Measurements from ENCODE around the gene IPPK.

The IPPK gene

GRCh38 chr9:92647671-92648473 is 22.1 kb downstream of the IPPK start:
- ATAC-seq (replicated peaks) (no peak), DNase-seq (no peak)
- no peak overlapping the region for H3K4me3 Mint-ChIP-seq
- H3K27me3 Mint-ChIP-seq, result no peaks in the 10 kb centered on the region
- peaks cover 66% of the 10 kb centered on the region for H3K36me3 Mint-ChIP-seq (ENCODE audit: insufficient read depth)
- H3K9me3 Mint-ChIP-seq, result no peaks in the 10 kb centered on the region
- H3K4me1 Mint-ChIP-seq (ENCODE audit: low read depth in 2 of 2), result peaks cover 0 to 7% of the 10 kb centered on the region in 2 donors
- no peak overlapping the region for H3K27ac Mint-ChIP-seq

- Mint-ChIP-seq H3K4me3 (no peak overlapping the region), H3K27me3 (no peaks in the 10 kb centered on the region), H3K36me3 (ENCODE audit: insufficient read depth) (peaks cover 59% of the 10 kb centered on the region), H3K27ac (peak overlapping the region in 1 of 2 donors; percentile 93), H3K9me3 (no peaks in the 10 kb centered on the region), H3K4me1 (ENCODE audit: low read depth in 2 of 2) (peaks cover 1 to 7% of the 10 kb centered on the region in 2 donors)
- ATAC-seq (replicated peaks) (no peak), DNase-seq (no peak)
These were observed 24.9 kb downstream of the IPPK start for GRCh38 chr9:92645041-92645440.

- Mint-ChIP-seq H3K27ac (peak overlapping the region in 1 of 2 donors; percentile 93), H3K27me3 (no peaks in the 10 kb centered on the region), H3K4me1 (ENCODE audit: low read depth in 2 of 2) (peaks cover 1 to 7% of the 10 kb centered on the region in 2 donors), H3K4me3 (no peak overlapping the region), H3K36me3 (ENCODE audit: insufficient read depth) (peaks cover 63% of the 10 kb centered on the region), H3K9me3 (no peaks in the 10 kb centered on the region)
- ATAC-seq (replicated peaks) (no peak), DNase-seq (no peak)
These were observed 25.7 kb downstream of the IPPK start for GRCh38 chr9:92644278-92644677.

- no peak overlapping the region for H3K27ac Mint-ChIP-seq
- H3K4me1 Mint-ChIP-seq (ENCODE audit: low read depth in 2 of 2), result peaks cover 1 to 7% of the 10 kb centered on the region in 2 donors
- H3K36me3 Mint-ChIP-seq (ENCODE audit: insufficient read depth), result peaks cover 51% of the 10 kb centered on the region
- ATAC-seq (replicated peaks) (no peak), DNase-seq (no peak)
- H3K4me3 Mint-ChIP-seq, result no peak overlapping the region
- H3K9me3 Mint-ChIP-seq, result no peaks in the 10 kb centered on the region
- no peaks in the 10 kb centered on the region for H3K27me3 Mint-ChIP-seq
These were observed 27.4 kb downstream of the IPPK start for GRCh38 chr9:92642564-92642963.

- ATAC-seq (replicated peaks) (no peak), DNase-seq (no peak)
- no peaks in the 10 kb centered on the region for H3K27me3 Mint-ChIP-seq
- peaks cover 1 to 7% of the 10 kb centered on the region in 2 donors for H3K4me1 Mint-ChIP-seq (ENCODE audit: low read depth in 2 of 2)
- no peaks in the 10 kb centered on the region for H3K9me3 Mint-ChIP-seq
- H3K4me3 Mint-ChIP-seq, result no peak overlapping the region
- H3K27ac Mint-ChIP-seq, result no peak overlapping the region
- H3K36me3 Mint-ChIP-seq (ENCODE audit: insufficient read depth), result peaks cover 51% of the 10 kb centered on the region
These were observed 27.9 kb downstream of the IPPK start for GRCh38 chr9:92642041-92642451.

- ATAC-seq (replicated peaks) (no peak), DNase-seq (no peak)
- H3K36me3 Mint-ChIP-seq (ENCODE audit: insufficient read depth), result peaks cover 52% of the 10 kb centered on the region
- H3K4me3 Mint-ChIP-seq, result no peak overlapping the region
- peaks cover 1 to 7% of the 10 kb centered on the region in 2 donors for H3K4me1 Mint-ChIP-seq (ENCODE audit: low read depth in 2 of 2)
- H3K27me3 Mint-ChIP-seq, result no peaks in the 10 kb centered on the region
- no peak overlapping the region for H3K27ac Mint-ChIP-seq
- no peaks in the 10 kb centered on the region for H3K9me3 Mint-ChIP-seq
These were observed 28.7 kb downstream of the IPPK start for GRCh38 chr9:92641092-92641809.

GRCh38 chr9:92640398-92641091 is 29.4 kb downstream of the IPPK start:
- no peaks in the 10 kb centered on the region for H3K27me3 Mint-ChIP-seq
- H3K36me3 Mint-ChIP-seq (ENCODE audit: insufficient read depth), result peaks cover 54% of the 10 kb centered on the region
- H3K4me3 Mint-ChIP-seq, result no peak overlapping the region
- no peak for DNase-seq
- ATAC-seq (replicated peaks), result no peak
- H3K9me3 Mint-ChIP-seq, result no peaks in the 10 kb centered on the region
- no peak overlapping the region for H3K27ac Mint-ChIP-seq
- H3K4me1 Mint-ChIP-seq (ENCODE audit: low read depth in 2 of 2), result peaks cover 1 to 7% of the 10 kb centered on the region in 2 donors

- no peak overlapping the region for H3K27ac Mint-ChIP-seq
- no peak for ATAC-seq (replicated peaks)
- H3K4me3 Mint-ChIP-seq, result no peak overlapping the region
- no peak for DNase-seq
- H3K9me3 Mint-ChIP-seq, result no peaks in the 10 kb centered on the region
- peaks cover 56% of the 10 kb centered on the region for H3K36me3 Mint-ChIP-seq (ENCODE audit: insufficient read depth)
- peaks cover 1 to 4% of the 10 kb centered on the region in 2 donors for H3K4me1 Mint-ChIP-seq (ENCODE audit: low read depth in 2 of 2)
- no peaks in the 10 kb centered on the region for H3K27me3 Mint-ChIP-seq
These were observed 30.1 kb downstream of the IPPK start for GRCh38 chr9:92639791-92640271.

GRCh38 chr9:92639124-92639523 is 30.8 kb downstream of the IPPK start:
- Mint-ChIP-seq H3K4me1 (ENCODE audit: low read depth in 2 of 2) (peaks cover 0 to 1% of the 10 kb centered on the region in 2 donors), H3K27me3 (no peaks in the 10 kb centered on the region), H3K36me3 (ENCODE audit: insufficient read depth) (peaks cover 62% of the 10 kb centered on the region), H3K27ac (no peak overlapping the region), H3K9me3 (no peaks in the 10 kb centered on the region), H3K4me3 (no peak overlapping the region)
- ATAC-seq (replicated peaks), result no peak
- DNase-seq, result no peak

- Mint-ChIP-seq H3K4me3 (no peak overlapping the region), H3K9me3 (no peaks in the 10 kb centered on the region), H3K36me3 (ENCODE audit: insufficient read depth) (peaks cover 63% of the 10 kb centered on the region), H3K4me1 (ENCODE audit: low read depth in 2 of 2) (peaks cover 0 to 1% of the 10 kb centered on the region in 2 donors), H3K27ac (peak overlapping the region in 1 of 2 donors; percentile 57), H3K27me3 (no peaks in the 10 kb centered on the region)
- no peak for DNase-seq
- ATAC-seq (replicated peaks), result no peak
These were observed 31.3 kb downstream of the IPPK start for GRCh38 chr9:92638621-92639101.

GRCh38 chr9:92637886-92638620 is 31.9 kb downstream of the IPPK start:
- Mint-ChIP-seq H3K4me1 (ENCODE audit: low read depth in 2 of 2) (peaks cover 0 to 1% of the 10 kb centered on the region in 2 donors), H3K9me3 (no peaks in the 10 kb centered on the region), H3K36me3 (ENCODE audit: insufficient read depth) (peaks cover 63% of the 10 kb centered on the region), H3K27me3 (no peaks in the 10 kb centered on the region), H3K4me3 (no peak overlapping the region), H3K27ac (peak overlapping the region in 1 of 2 donors; percentile 57)
- ATAC-seq (replicated peaks) (no peak), DNase-seq (no peak)

- H3K4me1 Mint-ChIP-seq (ENCODE audit: low read depth in 2 of 2), result peaks cover 0 to 3% of the 10 kb centered on the region in 2 donors
- no peak for DNase-seq
- peaks cover 66% of the 10 kb centered on the region for H3K36me3 Mint-ChIP-seq (ENCODE audit: insufficient read depth)
- ATAC-seq (replicated peaks), result no peak
- H3K4me3 Mint-ChIP-seq, result no peak overlapping the region
- no peaks in the 10 kb centered on the region for H3K27me3 Mint-ChIP-seq
- H3K9me3 Mint-ChIP-seq, result no peaks in the 10 kb centered on the region
- H3K27ac Mint-ChIP-seq, result no peak overlapping the region
These were observed 32.6 kb downstream of the IPPK start for GRCh38 chr9:92637326-92637725.

GRCh38 chr9:92636627-92637026 is 33.3 kb downstream of the IPPK start:
- H3K36me3 Mint-ChIP-seq (ENCODE audit: insufficient read depth), result peaks cover 66% of the 10 kb centered on the region

More at GRCh38 chr9:92636627-92637026, 33.3 kb downstream of the IPPK start:
- no peak for ATAC-seq (replicated peaks)
- Mint-ChIP-seq H3K4me1 (ENCODE audit: low read depth in 2 of 2) (peaks cover 0 to 3% of the 10 kb centered on the region in 2 donors), H3K4me3 (no peak overlapping the region), H3K27ac (no peak overlapping the region), H3K27me3 (no peaks in the 10 kb centered on the region), H3K9me3 (no peaks in the 10 kb centered on the region)
- DNase-seq, result no peak

All from effector memory CD8-positive, alpha-beta T cell (primary cell).